K562 (cell line): ENCODE results near the gene VPS41. TPM values are rescaled to one million over a fixed set of nuclear protein-coding genes. Genes with fewer than 3 reads are reported as not detected.

Experiments used
- ATAC-seq: fragments of 200-7000 bp; cut with Tn5 transposase; 3 replicates; pipeline ENCODE4 v1.9.1; 2020; ENCODE audit warnings: moderate library complexity
- BruUV-seq: library from RNA; stranded (reverse); fragments of 400-500 nt; replicated peaks from 2 replicates; lab custom pipeline; 2021; lab: Mats Ljungman, UMichigan
- CTCF ChIA-PET: fragments of 300-600 bp; formaldehyde crosslinking; extraction: SDS; loops from one replicate; lab custom pipeline; 2021; ENCODE audit warnings: low intra/inter-chr PET ratio; lab: Yijun Ruan, JAX
- POLR2A ChIA-PET: fragments of 300-600, 350-650 bp; sonication (Branson Sonifier 250); formaldehyde crosslinking; extraction: SDS; loops from one replicate; lab custom pipeline; 2021; ENCODE audit warnings: antibody characterized with exemption, inconsistent platforms; lab: Yijun Ruan, JAX
- DNase-seq, 4 experiments: peaks; one replicate each; pipeline versions ENCODE4 v3.0.0 to v3.0.0-alpha.2; 2011 to 2018; ENCODE audit warnings: low spot score in 3 of 4, mixed read lengths in 3 of 4; ENCODE audit errors: extremely low read depth in 1 of 4
- FAIRE-seq: peaks from 2 replicates; lab custom pipeline; 2011; peaks lifted over from hg19 to GRCh38; lab: Jason Lieb, UNC
- H2AFZ ChIP-seq: 2 replicates; pipeline ENCODE4 v1.6.0; 2011; ENCODE audit warnings: low read depth, low read length, control low read depth, inconsistent platforms
- H3K27ac ChIP-seq: fragments of 200-600 bp; 3 replicates; pipeline ENCODE4 v1.8.0; 2011; ENCODE audit warnings: low read depth, mild to moderate bottlenecking, control low read depth, inconsistent platforms, low read length, moderate library complexity, mixed read lengths; ENCODE audit errors: extremely low read depth
- H3K27me3 ChIP-seq, 2 experiments: fragments of 300-600 bp in 1 of 2; 2 replicates in 1 of 2; 3 replicates in 1 of 2; pipeline versions ENCODE4 v1.6.0 to v1.8.0; 2011; ENCODE audit warnings: inconsistent platforms in 2 of 2, low read length in 2 of 2, mild to moderate bottlenecking in 1 of 2, mixed read lengths in 1 of 2, moderate library complexity in 1 of 2; ENCODE audit not compliant: control insufficient read depth in 2 of 2, insufficient read depth in 2 of 2
- H3K36me3 ChIP-seq: fragments of 300-600 bp; 3 replicates; pipeline ENCODE4 v1.8.0; 2011; ENCODE audit warnings: mild to moderate bottlenecking, low read length, inconsistent platforms; ENCODE audit not compliant: control insufficient read depth, insufficient read depth
- H3K4me1 ChIP-seq, 2 experiments: fragments of 200-600 bp in 1 of 2; replicated peaks in 1 of 2; 2 replicates in 1 of 2; 3 replicates in 1 of 2; pipeline versions ENCODE4 v1.5.1 to v1.8.0; 2011; ENCODE audit warnings: inconsistent platforms in 2 of 2, low read length in 2 of 2, mild to moderate bottlenecking in 1 of 2, mixed read lengths in 1 of 2, moderate library complexity in 1 of 2; ENCODE audit not compliant: control insufficient read depth in 2 of 2, insufficient read depth in 2 of 2
- H3K4me2 ChIP-seq: 2 replicates; pipeline ENCODE4 v1.6.1; 2011; ENCODE audit warnings: low read length, control low read depth, inconsistent platforms, mixed read lengths; ENCODE audit not compliant: insufficient read depth
- H3K4me3 ChIP-seq: fragments of 200-600 bp; sonication (generic), shearing (Covaris generic); 2 replicates; pipeline ENCODE4 v1.5.1; 2016; ENCODE audit warnings: control low read depth, inconsistent platforms
- H3K79me2 ChIP-seq: fragments of 200-600 bp; 3 replicates; pipeline ENCODE4 v1.8.0; 2011; ENCODE audit warnings: low read length, inconsistent platforms; ENCODE audit not compliant: control insufficient read depth, insufficient read depth
- H3K9ac ChIP-seq, 2 experiments: 2 replicates each; pipeline versions ENCODE4 v1.6.0 to v1.6.1; 2011; ENCODE audit warnings: low read depth in 2 of 2, low read length in 2 of 2, control low read depth in 1 of 2, inconsistent platforms in 1 of 2, mild to moderate bottlenecking in 1 of 2, mixed read lengths in 1 of 2; ENCODE audit not compliant: insufficient read depth in 1 of 2
- H3K9me1 ChIP-seq: one replicate; pipeline ENCODE4 v1.6.0; 2011; ENCODE audit warnings: inconsistent platforms, mild to moderate bottlenecking, low read length, moderate library complexity; ENCODE audit not compliant: control insufficient read depth, insufficient read depth
- H3K9me3 ChIP-seq: replicated peaks from 2 replicates; pipeline ENCODE4 v1.5.1; 2011; ENCODE audit warnings: low read depth, low read length, inconsistent platforms; ENCODE audit not compliant: control insufficient read depth, insufficient read depth
- H4K20me1 ChIP-seq: replicated peaks from 2 replicates; pipeline ENCODE4 v1.6.1; 2011; ENCODE audit warnings: low read length, inconsistent platforms, mixed read lengths; ENCODE audit not compliant: control insufficient read depth, insufficient read depth
- ARID4B ChIP-seq: sonication (generic); formaldehyde crosslinking; IDR thresholded peaks from 2 replicates; pipeline ENCODE4 v1.8.0; 2022; ENCODE audit warnings: mild to moderate bottlenecking, missing genetic modification reagents
- ATF7 ChIP-seq: fragments of 450-650 bp; IDR thresholded peaks from 2 replicates; pipeline ENCODE4 v1.7.1; 2014; ENCODE audit warnings: mild to moderate bottlenecking, moderate library complexity
- CEBPZ ChIP-seq: fragments of 150-350 bp; IDR thresholded peaks from 2 replicates; pipeline ENCODE4 v1.6.1; 2014; ENCODE audit warnings: low read depth, mild to moderate bottlenecking, low read length, borderline replicate concordance
- ETV6 ChIP-seq, 3 experiments: fragments of 150-350 bp in 1 of 3; sonication (generic) in 1 of 3; formaldehyde crosslinking in 1 of 3; IDR thresholded peaks; 2 replicates each; pipeline versions ENCODE4 v1.6.1 to v1.8.0; 2014 to 2022; ENCODE audit warnings: borderline replicate concordance in 2 of 3, low read depth in 2 of 3, antibody characterized with exemption in 1 of 3, low read length in 1 of 3, mild to moderate bottlenecking in 1 of 3, missing genetic modification reagents in 1 of 3
- FIP1L1 ChIP-seq: fragments of 200-400 bp; formaldehyde crosslinking; IDR thresholded peaks from 2 replicates; pipeline ENCODE4 v1.6.1; 2018; ENCODE audit warnings: mild to moderate bottlenecking, low read depth, low read length; ENCODE audit not compliant: poor library complexity, severe bottlenecking
- HNRNPL ChIP-seq: fragments of 200-400 bp; formaldehyde crosslinking; IDR thresholded peaks from 2 replicates; pipeline ENCODE4 v1.6.1; 2017; ENCODE audit warnings: low read depth, mild to moderate bottlenecking, low read length
- JUNB ChIP-seq: fragments of 450-650 bp; formaldehyde crosslinking; conservative IDR thresholded peaks from 2 replicates; pipeline ENCODE4 v1.4.0; 2020; ENCODE audit warnings: mild to moderate bottlenecking
- THRAP3 ChIP-seq: fragments of 450-650 bp; IDR thresholded peaks from 2 replicates; pipeline ENCODE4 v1.6.1; 2016; ENCODE audit warnings: mild to moderate bottlenecking, inconsistent platforms, borderline replicate concordance
- ZNF232 ChIP-seq: sonication (generic); formaldehyde crosslinking; IDR thresholded peaks from 2 replicates; pipeline ENCODE4 v1.8.0; 2022; ENCODE audit warnings: mild to moderate bottlenecking, missing genetic modification reagents
- ZNF586 ChIP-seq: fragments of 450-650 bp; formaldehyde crosslinking; conservative IDR thresholded peaks from 2 replicates; pipeline ENCODE4 v1.4.0; 2020; ENCODE audit warnings: mild to moderate bottlenecking, moderate library complexity
- ZNF699 ChIP-seq: fragments of 250-450 bp; sonication (Bioruptor Pico); IDR thresholded peaks from 2 replicates; pipeline ENCODE4 v1.8.0; 2021; ENCODE audit warnings: mild to moderate bottlenecking, moderate library complexity; ENCODE audit not compliant: insufficient replicate concordance
- WGBS: fragments of 100-300 bp; shearing (Covaris generic); methylation state at CpG from one replicate; pipeline ENCODE4 v1.1.6; 2016; ENCODE audit warnings: low coverage, mixed read lengths; ENCODE audit not compliant: insufficient coverage; ENCODE audit errors: missing lambda C conversion rate; 5-methylcytosine and 5-hydroxymethylcytosine counted together
- in situ Hi-C: fragments of 300-500 bp; cut with MboI; formaldehyde crosslinking; loops from 4 replicates; pipeline ENCODE4 v1.15.0; 2018; ENCODE audit warnings: inconsistent platforms, mixed read lengths
- intact Hi-C: fragments of 100-400 bp; cut with micrococcal nuclease; formaldehyde crosslinking; loops from 2 replicates; pipeline ENCODE4 v1.14.2; 2022
- polyA plus RNA-seq, 8 experiments: library from polyadenylated mRNA; depleted of rRNA in 4 of 8; stranded (reverse) in 5 of 8; unstranded in 3 of 8; fragments of >200 nt; fragmentation: Nextera tagmentation in 2 of 8; fragmentation: Illumina TruSeq in 1 of 8; extraction: Ambion mirVana in 2 of 8; extraction: Trizol in 1 of 8; gene quantifications; 2 replicates each; pipeline versions ENCODE4 v1.2.1 to v1.2.3, GENCODE V29; 2011 to 2014; ENCODE audit warnings: inconsistent platforms in 1 of 8, missing spikeins in 1 of 8
- total RNA-seq, 7 experiments: library from RNA; depleted of rRNA in 6 of 7; stranded (reverse); fragments of >200 nt in 6 of 7; fragmentation: Illumina TruSeq in 2 of 7; extraction: Trizol in 2 of 7; gene quantifications; 2 replicates each; pipeline versions ENCODE4 v1.2.1 to v1.2.3, GENCODE V29; 2011 to 2021; ENCODE audit warnings: low replicate concordance in 1 of 7
- TF ChIP-seq, protein P1 (sequence below): fragments of 250-450 bp; sonication (Bioruptor Pico); IDR thresholded peaks from 2 replicates; pipeline ENCODE4 v1.5.0; 2020; ENCODE audit warnings: mild to moderate bottlenecking, borderline replicate concordance

Gene VPS41
- total and polyA plus RNA-seq, 9 of the 15 experiments (the other 6 are each of a cell fraction or from before 2014, with no cell fraction given): 17.7 to 46.8 (median 32.1) TPM

GRCh38 chr7:38830826-38831225, 78.2 kb downstream of the VPS41 start:
- ATAC-seq (no peak), DNase-seq (no peak), FAIRE-seq (no peak)
- Histone ChIP-seq H3K27me3 (no peaks in the 10 kb centered on the region), H2AFZ (no peak overlapping the region), H3K79me2 (no peaks in the 10 kb centered on the region), H4K20me1 (no peaks in the 10 kb centered on the region), H3K9me3 (no peaks in the 10 kb centered on the region), H3K9me1 (no peaks in the 10 kb centered on the region), H3K4me1 (no peaks in the 10 kb centered on the region; a peak in 2 of 5 replicates), H3K27ac (no peak overlapping the region), H3K4me3 (no peak overlapping the region), H3K9ac (no peak overlapping the region), H3K4me2 (no peak overlapping the region), H3K36me3 (no peaks in the 10 kb centered on the region)
- ChIA-PET CTCF (no interaction called here), POLR2A (interaction anchor here (1.0 to 1.1 kb wide), 2 partner anchors 8 to 17 kb away, joined by 3 to 4 read pairs; no protein-coding TSS in a partner anchor)
- no TSS peak for BruUV-seq
- in situ Hi-C loops: no loop called here
- WGBS: 57% methylated on average over 2 of the region's 2 CpGs
- intact Hi-C loops: no loop called here
- TF ChIP-seq FIP1L1: no peak
- no peak for TF ChIP-seq ETV6 (IDR thresholded peaks at IDR 0.05; ENCODE audit: borderline replicate concordance in 1 of 2, low read depth in 2 of 2, low read length in 1 of 2)
- no peak for TF ChIP-seq ETV6 (CRISPR knock-in tag; IDR thresholded peaks at IDR 0.05; ENCODE audit: borderline replicate concordance)
- TF ChIP-seq CEBPZ: no peak
- no peak for TF ChIP-seq ZNF232 (CRISPR knock-in tag)
- TF ChIP-seq JUNB (CRISPR knock-in tag): no peak
- TF ChIP-seq, protein P1, sequence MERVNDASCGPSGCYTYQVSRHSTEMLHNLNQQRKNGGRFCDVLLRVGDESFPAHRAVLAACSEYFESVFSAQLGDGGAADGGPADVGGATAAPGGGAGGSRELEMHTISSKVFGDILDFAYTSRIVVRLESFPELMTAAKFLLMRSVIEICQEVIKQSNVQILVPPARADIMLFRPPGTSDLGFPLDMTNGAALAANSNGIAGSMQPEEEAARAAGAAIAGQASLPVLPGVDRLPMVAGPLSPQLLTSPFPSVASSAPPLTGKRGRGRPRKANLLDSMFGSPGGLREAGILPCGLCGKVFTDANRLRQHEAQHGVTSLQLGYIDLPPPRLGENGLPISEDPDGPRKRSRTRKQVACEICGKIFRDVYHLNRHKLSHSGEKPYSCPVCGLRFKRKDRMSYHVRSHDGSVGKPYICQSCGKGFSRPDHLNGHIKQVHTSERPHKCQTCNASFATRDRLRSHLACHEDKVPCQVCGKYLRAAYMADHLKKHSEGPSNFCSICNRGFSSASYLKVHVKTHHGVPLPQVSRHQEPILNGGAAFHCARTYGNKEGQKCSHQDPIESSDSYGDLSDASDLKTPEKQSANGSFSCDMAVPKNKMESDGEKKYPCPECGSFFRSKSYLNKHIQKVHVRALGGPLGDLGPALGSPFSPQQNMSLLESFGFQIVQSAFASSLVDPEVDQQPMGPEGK (CRISPR knock-in tag): no peak
- no peak for TF ChIP-seq ATF7
- TF ChIP-seq ZNF699 (CRISPR knock-in tag): no peak
- TF ChIP-seq ARID4B (CRISPR knock-in tag): no peak
- TF ChIP-seq THRAP3: no peak
- TF ChIP-seq ZNF586: no peak
- no peak for TF ChIP-seq HNRNPL
